GM19324 (cell line): Measurements from ENCODE around the gene NECAB2.

Source experiments
- ATAC-seq: cut with Tn5 transposase; IDR thresholded peaks from one replicate; pipeline ENCODE4 v1.9.1; 2021; ENCODE audit warnings: mild to moderate bottlenecking, moderate library complexity; ENCODE audit not compliant: unreplicated experiment, low FRiP score

Gene NECAB2

DNA sequence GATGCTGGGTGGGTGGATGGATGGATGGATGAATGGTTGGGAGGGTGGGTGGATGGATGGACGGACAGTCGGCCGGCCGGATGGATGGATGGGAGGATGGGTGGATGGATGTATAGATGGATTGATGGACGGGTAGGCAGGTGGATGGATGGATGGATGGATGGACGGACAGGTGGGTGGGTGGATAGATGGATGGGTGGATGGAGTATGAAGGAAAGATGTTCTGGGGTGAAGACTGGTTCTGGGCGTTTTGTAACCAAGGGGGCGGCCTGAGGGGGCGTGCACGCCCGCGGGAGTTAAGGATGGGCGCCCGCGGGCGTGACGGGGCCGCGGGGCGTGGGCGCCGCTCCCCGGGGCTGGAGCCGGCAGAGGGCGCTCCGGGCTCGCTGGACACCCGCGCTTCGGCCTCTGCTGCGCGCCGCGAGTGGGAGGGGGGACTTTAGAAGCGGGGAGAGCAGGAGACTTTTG is at the start of gene NECAB2:
TSS of gene NECAB2 (plus strand) at position 407 of the 468 bp plus-strand sequence. CDS start 405 bp downstream, outside the sequence.
- ATAC-seq, result no peak

DNA sequence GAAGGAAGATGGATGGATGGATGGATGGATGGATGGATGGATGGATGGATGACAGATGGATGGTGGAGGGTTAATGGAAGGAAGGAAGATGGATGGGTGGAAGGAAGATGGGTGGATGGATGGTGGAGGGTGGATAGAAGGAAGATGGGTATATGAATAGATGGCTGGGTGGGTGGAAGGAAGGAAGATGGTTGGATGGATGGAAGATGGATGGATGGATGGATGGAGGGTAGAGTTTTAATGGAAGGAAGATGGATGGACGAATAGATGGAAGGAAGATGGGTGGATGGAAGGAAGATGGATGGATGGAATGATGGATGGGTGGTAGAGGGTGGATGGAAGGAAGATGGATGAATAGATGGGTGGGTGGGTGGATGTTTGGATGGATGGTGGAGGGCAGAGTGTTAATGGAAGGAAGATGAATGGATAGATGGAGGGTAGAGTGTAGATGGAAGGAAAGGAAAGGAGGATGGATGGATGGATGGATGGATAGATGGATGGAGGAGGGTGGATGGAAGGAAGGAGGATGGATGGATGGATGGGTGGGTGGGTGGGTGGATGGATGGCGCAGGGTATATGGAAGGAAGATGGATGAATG is 47.1 kb upstream of the NECAB2 start:
- ATAC-seq, result no peak

DNA sequence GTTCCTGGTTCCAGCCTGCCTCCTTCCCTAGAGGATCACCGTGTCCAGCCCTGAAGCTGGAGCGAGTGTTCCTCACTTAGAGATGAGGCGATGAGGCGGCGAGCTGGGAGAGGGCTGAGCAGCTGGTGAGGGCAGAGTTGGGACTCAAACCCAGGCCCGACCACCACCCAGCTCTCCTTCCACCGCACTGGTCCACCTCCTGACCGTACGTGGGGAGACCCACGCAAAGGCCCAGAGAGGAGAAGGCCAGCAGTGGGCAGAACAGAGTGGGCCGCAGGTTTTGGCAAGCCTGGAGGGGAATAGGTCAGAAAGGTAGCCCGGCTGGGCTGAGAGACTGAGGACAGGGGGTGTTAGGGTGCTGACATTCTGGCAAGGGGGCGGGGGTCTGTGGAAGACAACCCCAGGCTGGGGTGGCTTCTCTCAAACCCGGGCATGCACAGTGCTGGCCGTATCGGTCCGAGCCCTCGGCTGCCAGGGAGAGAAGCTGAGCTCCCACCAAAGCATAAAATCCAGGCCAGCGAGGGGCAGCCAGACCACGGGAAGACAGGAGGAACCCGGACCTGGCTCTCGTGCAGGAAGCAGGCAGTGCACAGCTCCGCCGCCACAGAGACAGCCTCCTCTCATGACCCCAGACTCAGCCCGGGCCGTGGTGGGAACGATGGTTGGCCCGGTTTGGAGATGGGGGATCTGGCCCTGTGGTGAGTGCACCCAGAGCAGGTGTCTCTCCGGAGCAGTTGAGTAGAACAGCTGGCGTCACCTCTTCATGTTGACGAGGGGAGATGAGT is 44.3 kb upstream of the NECAB2 start:
- no peak for ATAC-seq

- ATAC-seq, result no peak
These were observed 43.4 kb upstream of the NECAB2 start for GRCh38 chr16:83924686-83925085.

DNA sequence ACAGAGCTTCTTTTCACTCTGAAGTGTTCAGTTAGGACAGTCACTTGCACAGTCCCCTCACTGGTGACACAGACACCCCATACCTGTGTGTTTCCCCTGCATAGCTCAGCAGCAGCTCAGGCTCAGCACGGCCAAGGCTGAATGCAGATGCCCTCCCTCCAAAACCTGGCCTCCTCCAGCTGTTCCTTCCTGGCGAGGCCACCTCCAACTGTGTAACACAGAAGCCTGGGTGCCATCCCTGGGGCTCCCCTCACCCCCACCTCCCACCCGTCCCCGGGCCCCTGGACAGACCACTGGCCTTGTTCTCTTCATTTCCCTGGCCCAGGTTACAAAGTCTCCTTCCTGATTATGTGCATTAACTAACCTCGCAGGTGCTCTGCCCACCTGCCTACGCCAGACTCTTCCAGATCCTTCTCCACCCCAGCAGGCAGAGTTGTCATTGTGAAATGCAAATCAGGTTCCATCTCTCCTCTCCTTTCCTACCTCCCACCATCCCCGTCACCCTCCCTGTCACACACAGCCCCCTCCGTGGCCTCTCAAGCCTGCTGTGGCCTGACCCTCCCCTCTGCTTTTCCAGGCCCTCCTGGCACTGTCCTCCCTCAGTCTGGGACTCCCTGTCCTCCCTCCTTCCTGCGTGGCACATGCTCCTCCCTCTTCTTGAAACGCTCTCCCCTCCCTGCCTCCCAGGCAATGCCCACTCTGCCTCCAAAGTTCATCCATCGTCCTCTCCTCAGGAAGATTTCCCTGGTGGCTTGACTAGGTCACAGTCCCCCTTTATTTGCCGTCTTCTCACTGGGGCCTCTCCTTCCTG is 42.7 kb upstream of the NECAB2 start:
- no peak for ATAC-seq

- ATAC-seq, result no peak
These were observed 41.9 kb upstream of the NECAB2 start for GRCh38 chr16:83925957-83926725.

- ATAC-seq, result no peak
These were observed 41.2 kb upstream of the NECAB2 start for GRCh38 chr16:83926726-83927397.

DNA sequence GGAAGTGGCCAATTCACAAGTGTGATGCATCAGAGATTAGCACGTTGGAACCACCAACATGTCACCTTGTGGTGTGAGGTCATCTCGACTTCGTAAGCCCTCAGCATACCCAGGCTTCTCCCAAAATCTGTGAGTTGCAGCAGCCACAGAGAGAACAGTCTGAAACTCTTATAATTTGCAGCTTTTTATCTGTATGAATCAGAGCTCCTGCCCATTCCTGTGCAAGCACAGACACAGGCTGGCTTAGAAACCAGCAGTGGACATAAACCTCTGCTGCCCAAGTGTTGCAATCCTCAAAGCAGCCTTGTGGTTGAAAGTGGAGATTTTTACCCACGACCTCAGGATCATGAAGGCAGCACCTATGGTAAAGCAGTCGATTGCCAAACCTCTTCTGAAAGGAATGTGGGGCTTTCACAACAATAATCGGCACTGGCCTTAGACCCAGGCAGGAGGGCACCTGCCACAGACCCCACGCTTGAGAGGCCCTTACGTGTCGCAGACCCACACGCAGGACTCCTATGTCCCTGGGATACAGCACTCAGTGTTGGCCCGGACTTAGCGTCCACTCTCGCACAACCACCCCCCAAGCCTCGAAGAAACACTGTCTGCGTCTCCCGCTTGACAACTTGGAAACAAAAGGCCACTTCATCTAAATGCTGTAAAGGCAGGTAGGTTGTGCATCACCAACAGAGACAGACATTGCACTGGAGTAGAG is 39.5 kb upstream of the NECAB2 start:
- no peak for ATAC-seq

DNA sequence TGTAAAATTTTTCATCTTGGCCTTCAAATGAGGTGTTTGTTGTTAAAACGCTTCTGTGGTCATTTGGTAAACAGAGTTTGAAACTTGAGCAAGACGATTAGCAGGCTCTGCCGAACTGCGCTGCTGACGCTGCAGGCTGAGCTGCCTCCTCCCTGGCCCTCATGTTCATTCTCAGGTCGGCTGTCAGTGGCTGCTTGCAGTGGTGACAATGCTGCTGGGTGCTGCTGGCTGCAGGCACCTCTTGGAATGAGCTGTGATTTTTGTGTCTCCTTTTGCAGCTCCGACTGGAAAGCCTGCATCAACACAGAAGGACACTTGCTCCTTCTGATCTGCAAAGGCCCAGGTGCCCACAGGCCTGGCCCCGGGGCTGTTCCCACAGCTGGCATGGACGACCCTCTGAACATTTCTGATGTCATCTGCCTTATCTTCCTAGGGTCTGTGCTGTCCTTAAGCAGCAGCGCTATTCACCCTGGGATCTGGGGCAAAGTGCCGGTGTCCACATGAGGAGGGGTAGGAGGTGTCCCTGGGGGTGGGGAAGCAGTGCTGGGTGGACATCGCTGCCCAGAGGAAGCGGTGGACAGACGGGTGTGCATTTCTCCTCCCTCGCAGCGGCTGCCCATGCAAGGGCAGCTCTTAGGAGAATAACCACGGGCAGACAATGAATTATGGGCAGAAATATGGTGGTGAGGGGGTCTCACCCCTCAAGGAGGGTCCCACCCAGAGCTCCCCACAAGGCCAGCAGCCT is 38.1 kb upstream of the NECAB2 start:
- no peak for ATAC-seq

GRCh38 chr16:83930730-83931500 is 37.1 kb upstream of the NECAB2 start:
- ATAC-seq, result no peak

- ATAC-seq, result no peak
These were observed 36.5 kb upstream of the NECAB2 start for GRCh38 chr16:83931556-83931955.

DNA sequence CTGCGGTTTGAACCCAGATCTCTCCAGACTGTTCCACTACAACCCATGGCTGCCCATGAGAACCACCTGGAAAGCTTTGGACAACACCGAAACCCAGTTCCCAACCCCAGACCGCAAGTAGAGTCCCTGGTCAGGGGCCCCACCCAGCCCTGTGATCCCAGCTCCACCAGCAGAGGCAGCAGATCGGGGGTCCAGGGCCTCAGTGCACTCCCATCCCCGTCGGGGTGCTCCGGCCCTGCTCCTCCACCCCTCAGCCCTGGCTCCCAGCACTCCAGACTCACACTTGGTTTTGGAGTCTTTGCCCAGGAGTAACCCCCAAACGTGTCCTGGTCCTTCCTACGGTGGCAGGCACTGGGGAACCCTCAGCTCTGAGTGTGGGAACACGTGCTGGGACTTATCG is 35.7 kb upstream of the NECAB2 start:
- no peak for ATAC-seq

GRCh38 chr16:83932955-83933673 is 34.9 kb upstream of the NECAB2 start:
- no peak for ATAC-seq

DNA sequence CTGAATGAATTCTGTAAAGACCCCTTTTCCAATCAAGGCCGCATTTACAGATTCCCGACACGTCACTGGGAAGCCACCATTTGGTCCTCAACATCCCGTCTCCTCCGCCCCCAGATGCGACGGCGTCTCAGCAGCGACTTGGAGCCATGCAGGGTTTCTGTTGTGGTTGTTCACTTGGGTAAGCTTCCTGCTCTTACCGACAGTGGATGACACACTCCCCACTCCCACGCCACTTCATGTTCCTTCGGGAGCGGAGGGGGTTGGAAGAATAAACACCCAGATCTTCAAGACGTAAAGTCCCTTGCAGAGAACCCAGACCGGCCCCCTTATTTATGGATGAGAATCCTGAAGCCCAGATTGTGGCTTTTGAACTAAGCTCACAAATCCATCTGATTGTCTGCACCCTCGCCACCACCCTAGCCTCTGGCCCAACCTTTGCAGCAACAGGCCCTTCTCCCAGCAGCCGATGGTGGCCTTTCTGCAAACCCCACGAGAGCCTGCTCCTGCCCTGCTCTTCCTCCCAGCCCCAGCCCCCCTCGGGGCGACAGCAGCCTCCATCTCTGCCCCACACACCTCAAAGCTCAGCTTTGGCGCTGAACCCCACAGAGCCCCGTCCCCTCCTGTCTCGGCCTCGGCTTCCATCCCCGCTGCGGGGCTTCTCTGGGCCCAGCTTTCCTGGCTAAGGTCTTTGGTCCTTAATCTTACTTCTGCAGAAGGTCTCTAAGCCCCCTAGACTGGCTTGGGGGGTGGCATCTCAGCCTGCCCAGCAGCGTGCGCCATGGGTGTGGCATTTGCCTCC is 34.0 kb upstream of the NECAB2 start:
- ATAC-seq, result no peak

DNA sequence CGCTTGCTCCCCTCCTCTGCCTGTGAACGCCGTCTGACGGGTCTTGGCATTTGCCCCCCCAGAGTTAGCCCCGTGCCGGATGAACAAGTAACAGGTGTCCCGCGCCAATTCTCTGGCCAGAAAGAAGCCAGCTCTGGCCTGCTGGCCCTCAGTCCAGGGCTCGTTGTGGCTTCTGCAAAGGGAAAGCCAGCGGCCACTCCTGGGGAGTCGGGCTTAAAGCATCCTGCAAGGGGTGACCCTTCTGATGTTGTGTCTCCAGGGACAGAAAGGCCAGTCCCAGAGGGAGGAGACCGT is 33.4 kb upstream of the NECAB2 start:
- no peak for ATAC-seq

DNA sequence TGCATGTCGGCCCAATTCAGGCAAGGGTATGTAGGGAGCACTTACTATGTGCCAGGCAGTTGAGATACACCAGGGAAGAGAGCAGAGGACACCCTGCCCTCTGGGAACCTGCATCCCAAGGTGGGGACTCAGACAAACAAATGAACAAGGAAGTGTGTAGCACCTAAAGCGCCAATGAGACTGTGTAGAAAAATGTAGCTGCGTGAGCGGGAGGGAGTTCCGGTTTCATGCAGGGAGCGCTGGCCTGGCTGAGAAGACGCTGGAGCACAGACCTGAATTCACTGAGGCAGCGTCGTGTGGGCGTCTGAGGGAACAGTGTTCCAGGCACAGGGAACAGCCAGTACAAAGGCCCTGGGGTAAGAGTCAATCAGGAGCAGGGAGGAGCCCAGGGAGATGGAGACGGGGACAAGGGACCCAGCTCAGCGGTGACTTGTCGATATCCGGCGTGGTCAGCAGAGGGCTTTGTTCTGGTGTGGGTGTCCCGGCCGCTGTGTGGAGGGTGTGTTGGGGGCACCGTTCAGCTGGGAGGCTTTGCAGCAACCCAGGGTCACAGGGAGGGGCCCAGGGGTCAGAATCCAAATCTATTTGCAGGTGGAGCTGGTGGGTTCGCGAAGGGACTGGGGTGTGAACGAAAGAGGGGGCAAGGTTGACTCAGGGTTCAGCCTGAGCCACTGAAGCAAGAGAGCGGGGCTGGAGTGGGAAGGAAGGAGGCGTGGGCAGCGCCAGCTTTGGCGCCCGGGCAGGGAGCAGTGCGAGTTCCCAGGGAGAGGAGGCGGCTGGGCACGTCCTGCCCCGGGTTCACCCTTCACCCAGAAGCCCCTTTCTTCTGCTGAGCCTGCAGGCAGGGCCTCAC is 32.8 kb upstream of the NECAB2 start:
- no peak for ATAC-seq
